ENCODE results near the gene BEST2. TPM values are rescaled to one million over a fixed set of nuclear protein-coding genes. Genes with fewer than 3 reads are reported as not detected.
A peak's percentile ranks its signal among the peaks of the same experiment; 100 is the strongest.

Gene BEST2
- total RNA-seq, 1 experiment from 2014 or later: 0.70 TPM

- intact Hi-C loops (cut with micrococcal nuclease): loop anchor here (5.0 kb wide), 1 partner anchor 36 kb away; the partner anchor contains the start of gene MAST1
- Mint-ChIP-seq H3K9me3 (ENCODE audit: unreplicated experiment) (no peaks in the 10 kb centered on the region), H3K4me1 (ENCODE audit: insufficient read depth, unreplicated experiment) (peaks cover 14% of the 10 kb centered on the region), H3K4me3 (ENCODE audit: unreplicated experiment) (peak overlapping the region; percentile 82), H3K36me3 (ENCODE audit: insufficient read depth, unreplicated experiment) (peaks cover 30% of the 10 kb centered on the region), H3K27me3 (ENCODE audit: insufficient read depth, unreplicated experiment) (no peaks in the 10 kb centered on the region), H3K27ac (ENCODE audit: low read depth, unreplicated experiment) (peak overlapping the region; percentile 79)
- DNase-seq (ENCODE audit: unreplicated experiment): no peak
- BruUV-seq (replicated peaks): TSS peak; percentile 49
- POLR2A ChIA-PET: interaction anchor here (0.7 to 4.4 kb wide), 13 partner anchors 9 to 190 kb away, joined by 3 to 54 read pairs (median 4); partner anchors contain the start of genes GCDH, GET3, JUNB and TNPO2
- no peak for TF ChIP-seq CTCF (IDR thresholded peaks at IDR 0.05; ENCODE audit: unreplicated experiment)
- CTCF ChIA-PET: interaction anchor here (0.6 to 14.5 kb wide), 5 partner anchors 25 to 68 kb away, joined by 3 to 307 read pairs (median 46); partner anchors contain the start of gene HOOK2
Measured at GRCh38 chr19:12800923-12801465, 49.4 kb downstream of the BEST2 start.

- Mint-ChIP-seq H3K9me3 (ENCODE audit: unreplicated experiment) (no peaks in the 10 kb centered on the region), H3K36me3 (ENCODE audit: insufficient read depth, unreplicated experiment) (peaks cover 24% of the 10 kb centered on the region), H3K27ac (ENCODE audit: low read depth, unreplicated experiment) (peak within 1 kb of the TSS; percentile 79), H3K27me3 (ENCODE audit: insufficient read depth, unreplicated experiment) (no peaks in the 10 kb centered on the region), H3K4me3 (ENCODE audit: unreplicated experiment) (peak within 1 kb of the TSS; percentile 82), H3K4me1 (ENCODE audit: insufficient read depth, unreplicated experiment) (peaks cover 10% of the 10 kb centered on the region)
- ChIA-PET CTCF (interaction anchor here (0.5 to 14.5 kb wide), 8 partner anchors 9 to 132 kb away, joined by 3 to 307 read pairs (median 4); partner anchors contain the start of gene FARSA), POLR2A (interaction anchor here (0.8 to 4.4 kb wide), 18 partner anchors 10 to 191 kb away, joined by 3 to 54 read pairs (median 4); partner anchors contain the start of genes GCDH, JUNB, TNPO2 and TRIR)
- no peak for TF ChIP-seq CTCF (IDR thresholded peaks at IDR 0.05; ENCODE audit: unreplicated experiment)
- DNase-seq (ENCODE audit: unreplicated experiment): peak; percentile 81
- intact Hi-C loops (cut with micrococcal nuclease): loop anchor here (5.0 kb wide), 1 partner anchor 36 kb away; the partner anchor contains the start of gene MAST1
- BruUV-seq (replicated peaks): no TSS peak
Measured at GRCh38 chr19:12801466-12802266, 50.1 kb downstream of the BEST2 start, which contains the start of the genes PRDX2 and THSD8. Gene PRDX2 (minus strand): TSS chr19:12801800. CDS start chr19:12801261, 539 bp downstream. Gene THSD8 (plus strand): TSS chr19:12802069. CDS start chr19:12802072, 3 bp downstream.

GRCh38 chr19:12802267-12803106, 50.9 kb downstream of the BEST2 start:
- Mint-ChIP-seq H3K4me1 (ENCODE audit: insufficient read depth, unreplicated experiment) (peaks cover 15% of the 10 kb centered on the region), H3K27ac (ENCODE audit: low read depth, unreplicated experiment) (peak overlapping the region; percentile 53), H3K9me3 (ENCODE audit: unreplicated experiment) (no peaks in the 10 kb centered on the region), H3K36me3 (ENCODE audit: insufficient read depth, unreplicated experiment) (peaks cover 24% of the 10 kb centered on the region), H3K4me3 (ENCODE audit: unreplicated experiment) (peak overlapping the region; percentile 82), H3K27me3 (ENCODE audit: insufficient read depth, unreplicated experiment) (no peaks in the 10 kb centered on the region)
- TF ChIP-seq CTCF (IDR thresholded peaks at IDR 0.05; ENCODE audit: unreplicated experiment): no peak
- BruUV-seq (replicated peaks): no TSS peak
- ChIA-PET CTCF (interaction anchor here (0.5 to 14.5 kb wide), 8 partner anchors 9 to 131 kb away, joined by 3 to 307 read pairs (median 4); partner anchors contain the start of genes FARSA and GET3), POLR2A (interaction anchor here (0.8 to 4.4 kb wide), 12 partner anchors 10 to 192 kb away, joined by 3 to 54 read pairs (median 4); partner anchors contain the start of genes GCDH, JUNB, TNPO2 and TRIR)
- intact Hi-C loops (cut with micrococcal nuclease): loop anchor here (5.0 kb wide), 1 partner anchor 35 kb away; the partner anchor contains the start of gene MAST1
- peak; percentile 33 for DNase-seq (ENCODE audit: unreplicated experiment)
